HG02885 (cell line): ENCODE measurements around the gene ANGPTL2.

ENCODE experiments used
- ATAC-seq: cut with Tn5 transposase; IDR thresholded peaks from one replicate; pipeline ENCODE4 v1.9.1; 2021; ENCODE audit warnings: mild to moderate bottlenecking; ENCODE audit not compliant: unreplicated experiment, poor library complexity

Gene ANGPTL2

GRCh38 chr9:127081250-127082185, 40.9 kb downstream of the ANGPTL2 start:
- ATAC-seq = no peak

- ATAC-seq = no peak
Observed at GRCh38 chr9:127079446-127080140, 42.8 kb downstream of the ANGPTL2 start.

DNA sequence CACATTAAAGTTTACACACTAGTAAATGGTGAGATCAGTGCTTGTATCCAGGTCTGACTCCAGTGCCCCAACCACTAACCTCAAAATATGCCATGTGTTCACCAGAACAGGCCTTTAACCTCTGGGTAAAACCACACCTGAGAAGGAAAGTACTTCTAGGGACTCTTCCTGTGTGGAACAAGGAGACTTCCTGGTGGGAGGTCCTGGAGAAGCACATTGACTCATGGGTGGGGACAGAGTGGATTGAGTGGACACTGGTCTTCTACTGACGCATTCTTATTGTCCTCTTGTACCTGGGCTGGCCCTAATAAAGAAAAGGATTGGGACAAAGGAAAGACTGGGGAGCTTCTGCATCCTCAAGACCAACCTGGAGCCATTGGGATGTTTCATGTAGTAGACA, 43.4 kb downstream of the ANGPTL2 start:
- no peak for ATAC-seq

DNA sequence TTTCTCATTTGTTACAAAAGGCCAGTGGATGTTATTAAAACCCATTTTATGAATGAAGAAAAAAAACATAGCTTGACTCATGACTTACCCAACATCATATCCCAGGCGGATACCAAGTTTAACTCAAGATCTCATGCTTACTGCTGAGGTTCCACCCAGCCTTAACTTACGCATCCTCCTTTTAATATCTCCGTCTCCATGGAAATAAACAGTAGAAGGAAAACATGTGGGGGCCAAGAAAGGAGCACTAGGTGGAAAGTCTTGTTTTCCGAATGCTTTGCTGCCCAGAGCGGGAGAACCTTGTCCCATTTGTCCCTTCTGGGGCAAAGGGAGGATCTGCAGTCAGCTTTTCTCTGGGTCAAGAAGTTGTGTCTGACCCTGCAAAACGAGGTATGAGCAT, 44.1 kb downstream of the ANGPTL2 start:
- no peak for ATAC-seq

DNA sequence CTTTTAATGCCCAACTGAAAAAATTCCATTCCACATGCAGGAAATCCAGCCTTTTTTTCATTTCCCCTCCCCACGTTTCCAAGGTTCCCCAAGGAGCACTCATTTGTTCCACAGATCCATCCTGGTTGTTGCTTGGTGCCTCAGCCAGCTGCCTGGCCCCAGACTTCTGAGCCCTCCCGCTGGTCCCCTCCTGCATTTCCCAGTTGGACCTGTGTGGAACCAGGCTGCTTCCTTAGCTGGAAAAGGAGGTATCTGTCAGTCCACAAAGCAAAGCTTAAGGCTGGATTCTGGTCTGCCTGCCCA, 44.8 kb downstream of the ANGPTL2 start:
- no peak for ATAC-seq

- no peak for ATAC-seq
Observed at GRCh38 chr9:127076860-127077643, 45.4 kb downstream of the ANGPTL2 start.

- ATAC-seq = no peak
Observed at GRCh38 chr9:127075624-127076372, 46.6 kb downstream of the ANGPTL2 start.

GRCh38 chr9:127074561-127075548, 47.6 kb downstream of the ANGPTL2 start:
- ATAC-seq = no peak

GRCh38 chr9:127067603-127068220, 54.7 kb downstream of the ANGPTL2 start:
- ATAC-seq = no peak

DNA sequence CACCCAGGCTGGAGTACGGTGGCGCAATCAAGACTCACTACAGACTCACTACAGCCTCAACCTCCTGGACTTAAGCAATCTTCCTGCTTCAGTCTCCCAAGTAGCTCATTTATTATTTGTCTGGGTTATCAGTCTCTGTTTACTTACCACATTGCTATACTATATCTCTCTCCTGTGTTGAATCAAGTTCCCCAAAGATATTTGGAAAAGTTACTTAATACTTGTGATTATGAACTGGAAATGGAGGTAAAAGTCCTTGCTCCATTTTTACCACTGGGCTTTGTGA, 55.6 kb downstream of the ANGPTL2 start:
- no peak for ATAC-seq

DNA sequence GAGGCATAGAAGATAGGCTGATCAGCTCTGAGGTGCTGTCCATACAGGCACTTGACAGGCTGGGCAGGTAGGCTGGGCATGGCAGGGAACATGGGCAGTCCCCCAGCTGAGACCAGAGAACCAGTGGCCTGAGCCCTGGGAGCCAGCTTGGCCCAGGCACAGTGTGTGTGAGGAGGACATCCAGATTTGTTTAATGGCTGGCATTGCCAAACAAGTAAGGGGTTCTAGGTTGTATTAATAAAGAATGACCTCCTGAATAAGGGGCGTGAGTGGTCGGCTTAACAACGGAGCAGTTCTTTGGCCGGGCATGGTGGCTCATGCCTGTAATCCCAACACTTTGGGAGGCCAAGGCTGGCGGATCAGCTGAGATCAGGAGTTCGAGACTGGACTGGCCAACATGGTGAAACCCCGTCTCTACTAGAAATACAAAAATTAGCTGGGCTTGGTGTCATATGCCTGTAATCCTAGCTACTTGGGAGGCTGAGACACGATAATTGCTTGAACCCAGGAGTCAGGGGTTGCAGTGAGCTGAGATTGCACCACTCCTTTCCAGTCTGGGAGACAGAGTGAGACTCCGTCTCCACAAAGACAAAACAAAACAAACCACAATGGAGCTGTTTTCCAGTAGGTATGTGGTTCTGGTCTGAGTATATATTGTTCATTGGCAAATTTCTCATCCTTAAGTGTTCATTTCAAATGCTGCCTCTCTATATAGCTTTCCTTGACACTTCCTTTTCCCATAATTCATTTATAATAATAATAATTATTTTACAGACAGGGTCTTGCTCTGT, 56.2 kb downstream of the ANGPTL2 start:
- ATAC-seq = no peak

DNA sequence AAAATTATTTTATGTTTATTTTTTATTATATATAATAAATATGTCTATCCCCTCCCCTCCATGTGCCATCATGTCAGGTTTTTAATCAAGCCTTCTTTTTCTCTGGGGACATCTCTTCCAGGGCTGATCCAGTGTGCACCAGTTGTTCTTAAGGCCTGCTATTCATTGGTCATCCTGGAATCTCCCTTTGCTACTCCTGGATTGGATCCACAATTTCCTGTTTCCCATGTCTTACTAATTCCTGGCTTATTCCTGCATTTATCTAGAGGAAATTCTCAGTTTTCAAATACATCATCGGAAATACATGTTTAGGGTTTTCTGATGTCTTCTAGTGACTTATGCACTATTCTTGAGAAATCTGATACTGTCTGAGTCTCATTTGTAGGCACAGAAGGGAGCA, 56.8 kb downstream of the ANGPTL2 start:
- ATAC-seq = no peak

DNA sequence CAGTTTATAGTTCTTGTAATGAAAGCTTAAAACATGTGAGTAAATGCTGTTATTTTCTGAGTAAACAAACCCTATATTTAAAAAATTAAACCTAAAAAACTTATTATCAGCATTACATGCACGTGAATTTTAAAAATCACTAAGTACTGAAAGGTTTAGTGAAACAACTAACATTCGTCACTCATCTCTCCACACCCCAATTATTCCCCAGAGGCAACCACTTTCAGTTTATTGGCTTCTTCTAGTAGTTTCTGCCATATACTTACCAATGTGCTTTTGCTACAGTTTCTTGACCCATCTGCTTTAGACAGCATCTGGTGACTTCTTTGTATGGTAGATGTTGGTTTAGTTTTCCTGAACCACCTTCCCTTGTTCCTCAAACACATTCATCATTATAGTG, 58.1 kb downstream of the ANGPTL2 start:
- no peak for ATAC-seq

- no peak for ATAC-seq
Observed at GRCh38 chr9:127061411-127061810, 61.0 kb downstream of the ANGPTL2 start.

- ATAC-seq = no peak
Observed at GRCh38 chr9:127059765-127060361, 62.6 kb downstream of the ANGPTL2 start.

DNA sequence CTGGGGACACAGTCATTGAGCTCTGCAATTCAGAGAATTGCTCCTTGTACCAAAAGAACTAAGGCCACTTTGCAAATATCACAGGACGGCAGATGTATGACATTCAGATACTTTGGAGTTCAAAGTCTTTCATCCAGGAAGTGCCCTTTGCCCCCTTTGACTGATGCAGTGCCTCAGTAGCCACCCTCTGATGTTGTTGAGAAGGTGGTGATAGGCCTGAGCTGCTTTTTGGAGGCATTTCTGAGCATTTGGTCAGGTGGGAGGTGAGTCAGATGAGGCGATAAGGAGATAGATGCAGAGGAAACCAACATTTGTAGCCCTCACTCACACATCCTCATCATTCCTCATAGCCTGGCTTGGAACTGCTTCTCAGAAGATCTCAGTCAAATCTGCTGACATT, 63.4 kb downstream of the ANGPTL2 start:
- no peak for ATAC-seq

DNA sequence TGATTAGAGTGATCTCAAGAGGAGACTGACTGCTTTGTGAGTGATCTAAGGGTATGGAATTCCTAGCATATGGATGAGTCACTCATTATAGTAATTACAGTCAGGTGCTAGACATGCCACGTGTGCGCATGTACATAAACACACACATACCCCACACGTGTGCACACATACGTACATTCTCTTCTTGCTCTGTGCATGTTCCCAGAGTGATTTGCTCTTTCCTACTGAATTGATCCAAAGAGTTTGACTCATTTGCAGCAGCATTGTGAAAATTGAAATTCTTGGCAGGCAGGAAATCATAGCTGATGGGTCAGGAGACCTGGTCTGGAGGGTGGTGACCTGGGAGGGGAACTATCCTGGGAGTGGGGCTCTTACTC, 63.8 kb downstream of the ANGPTL2 start:
- no peak for ATAC-seq
